Nephron progenitor cell (in vitro differentiated cells): ENCODE data around the gene HCST.

Source experiments
- DNase-seq: peaks from one replicate; pipeline ENCODE4 v3.0.0; 2021
- H3K27ac Mint-ChIP-seq: 2 replicates; pipeline ENCODE4 v1.8.0; 2021; ENCODE audit warnings: mild to moderate bottlenecking, moderate library complexity, mixed read lengths
- H3K27me3 Mint-ChIP-seq: 2 replicates; pipeline ENCODE4 v1.8.0; 2021; ENCODE audit warnings: mild to moderate bottlenecking, low read depth, mixed read lengths; ENCODE audit not compliant: poor library complexity
- H3K36me3 Mint-ChIP-seq: 2 replicates; pipeline ENCODE4 v1.8.0; 2021; ENCODE audit warnings: low read depth, mixed read lengths
- H3K4me1 Mint-ChIP-seq: 2 replicates; pipeline ENCODE4 v1.8.0; 2021; ENCODE audit warnings: mixed read lengths
- H3K4me3 Mint-ChIP-seq: 2 replicates; pipeline ENCODE4 v1.8.0; 2021; ENCODE audit warnings: mild to moderate bottlenecking, moderate library complexity, mixed read lengths
- H3K9me3 Mint-ChIP-seq: 2 replicates; pipeline ENCODE4 v1.8.0; 2021; ENCODE audit warnings: mild to moderate bottlenecking, moderate library complexity, mixed read lengths
- CTCF ChIP-seq: fragments of 200-600 bp; sonication (generic); IDR thresholded peaks from 2 replicates; pipeline ENCODE4 v1.5.0; 2021; ENCODE audit warnings: antibody characterized with exemption

The HCST gene

GRCh38 chr19:35883882-35884281, 18.4 kb upstream of the HCST start:
- H3K36me3 Mint-ChIP-seq, result peaks cover 14% of the 10 kb centered on the region
- peaks cover 9% of the 10 kb centered on the region for H3K4me1 Mint-ChIP-seq
- no peaks in the 10 kb centered on the region for H3K9me3 Mint-ChIP-seq
- TF ChIP-seq CTCF, result no peak
- no peak for DNase-seq
- H3K27me3 Mint-ChIP-seq, result peaks cover 40% of the 10 kb centered on the region
- no peak overlapping the region for H3K4me3 Mint-ChIP-seq
- H3K27ac Mint-ChIP-seq, result no peak overlapping the region

- DNase-seq, result no peak
- Mint-ChIP-seq H3K36me3 (peaks cover 22% of the 10 kb centered on the region), H3K27me3 (peaks cover 32% of the 10 kb centered on the region), H3K27ac (no peak overlapping the region), H3K4me1 (no peaks in the 10 kb centered on the region), H3K4me3 (no peak overlapping the region), H3K9me3 (no peaks in the 10 kb centered on the region)
- no peak for TF ChIP-seq CTCF
Measured at GRCh38 chr19:35885225-35885738, 17.0 kb upstream of the HCST start.

GRCh38 chr19:35885904-35886303, 16.4 kb upstream of the HCST start:
- no peak overlapping the region for H3K27ac Mint-ChIP-seq
- no peaks in the 10 kb centered on the region for H3K9me3 Mint-ChIP-seq
- peaks cover 26% of the 10 kb centered on the region for H3K36me3 Mint-ChIP-seq
- H3K4me1 Mint-ChIP-seq, result no peaks in the 10 kb centered on the region
- TF ChIP-seq CTCF, result no peak
- peaks cover 32% of the 10 kb centered on the region for H3K27me3 Mint-ChIP-seq
- no peak overlapping the region for H3K4me3 Mint-ChIP-seq
- DNase-seq, result no peak

GRCh38 chr19:35887197-35887596, 15.1 kb upstream of the HCST start:
- DNase-seq, result no peak

GRCh38 chr19:35888398-35888797, 13.9 kb upstream of the HCST start:
- no peak for TF ChIP-seq CTCF
- no peak for DNase-seq
- Mint-ChIP-seq H3K4me1 (no peaks in the 10 kb centered on the region), H3K9me3 (no peaks in the 10 kb centered on the region), H3K4me3 (no peak overlapping the region), H3K36me3 (peaks cover 35% of the 10 kb centered on the region), H3K27ac (no peak overlapping the region), H3K27me3 (peaks cover 19% of the 10 kb centered on the region)

More at GRCh38 chr19:35887197-35887596, 15.1 kb upstream of the HCST start:
- H3K36me3 Mint-ChIP-seq, result peaks cover 29% of the 10 kb centered on the region
- no peak overlapping the region for H3K4me3 Mint-ChIP-seq
- TF ChIP-seq CTCF, result no peak
- peaks cover 31% of the 10 kb centered on the region for H3K27me3 Mint-ChIP-seq
- no peaks in the 10 kb centered on the region for H3K9me3 Mint-ChIP-seq
- no peaks in the 10 kb centered on the region for H3K4me1 Mint-ChIP-seq
- no peak overlapping the region for H3K27ac Mint-ChIP-seq

GRCh38 chr19:35889370-35890112, 12.8 kb upstream of the HCST start:
- Mint-ChIP-seq H3K9me3 (no peaks in the 10 kb centered on the region), H3K27ac (no peak overlapping the region), H3K27me3 (peaks cover 13% of the 10 kb centered on the region), H3K36me3 (peaks cover 35% of the 10 kb centered on the region), H3K4me1 (no peaks in the 10 kb centered on the region), H3K4me3 (no peak overlapping the region)
- DNase-seq, result no peak
- TF ChIP-seq CTCF, result no peak
